H9 (cell line): ENCODE data around the gene PLB1. TPM values are rescaled to one million over a fixed set of nuclear protein-coding genes. Genes with fewer than 3 reads are reported as not detected.

Experiments used
- DNase-seq: peaks from one replicate; pipeline ENCODE4 v3.0.0-alpha.2; 2017
- H2AFZ ChIP-seq: one replicate; pipeline ENCODE4 v1.6.1; 2013; ENCODE audit warnings: mild to moderate bottlenecking, low read length, control low read depth, moderate library complexity
- H2AK5ac ChIP-seq: 2 replicates; pipeline ENCODE4 v1.6.1; 2013; ENCODE audit warnings: low read length, control low read depth, mixed read lengths; ENCODE audit not compliant: insufficient read length
- H2BK120ac ChIP-seq: one replicate; pipeline ENCODE4 v1.6.1; 2013; ENCODE audit warnings: low read depth, mild to moderate bottlenecking, low read length, control low read depth, inconsistent platforms; ENCODE audit not compliant: poor library complexity, severe bottlenecking
- H2BK12ac ChIP-seq: 2 replicates; pipeline ENCODE4 v1.6.1; 2013; ENCODE audit warnings: low read length, control low read depth, mixed read lengths, low read depth; ENCODE audit not compliant: insufficient read length
- H2BK15ac ChIP-seq: 2 replicates; pipeline ENCODE4 v1.6.1; 2013; ENCODE audit warnings: low read depth, low read length, control low read depth
- H2BK20ac ChIP-seq: one replicate; pipeline ENCODE4 v1.6.1; 2013; ENCODE audit warnings: low read depth, mild to moderate bottlenecking, low read length, control low read depth, inconsistent platforms; ENCODE audit not compliant: poor library complexity, severe bottlenecking
- H2BK5ac ChIP-seq: 2 replicates; pipeline ENCODE4 v1.6.1; 2013; ENCODE audit warnings: low read length, control low read depth, mixed read lengths; ENCODE audit not compliant: insufficient read length
- H3K14ac ChIP-seq: 2 replicates; pipeline ENCODE4 v1.6.1; 2013; ENCODE audit warnings: low read length, control low read depth; ENCODE audit not compliant: insufficient read depth
- H3K18ac ChIP-seq: 2 replicates; pipeline ENCODE4 v1.6.1; 2013; ENCODE audit warnings: low read depth, mild to moderate bottlenecking, mixed read lengths, low read length, control low read depth; ENCODE audit not compliant: insufficient read length
- H3K23ac ChIP-seq: 2 replicates; pipeline ENCODE4 v1.6.1; 2013; ENCODE audit warnings: low read length, control low read depth, mixed read lengths, low read depth; ENCODE audit not compliant: insufficient read length
- H3K23me2 ChIP-seq: 2 replicates; pipeline ENCODE4 v1.6.1; 2013; ENCODE audit warnings: low read depth, mild to moderate bottlenecking, mixed read lengths, low read length, control low read depth; ENCODE audit not compliant: insufficient read length, poor library complexity, severe bottlenecking
- H3K27ac ChIP-seq: 2 replicates; pipeline ENCODE4 v1.5.1; 2013; ENCODE audit warnings: low read length, control low read depth, mixed read lengths, low read depth; ENCODE audit not compliant: insufficient read length
- H3K27me3 ChIP-seq: 2 replicates; pipeline ENCODE4 v1.6.1; 2013; ENCODE audit warnings: low read length, control low read depth, inconsistent platforms; ENCODE audit not compliant: insufficient read depth
- H3K4ac ChIP-seq: 2 replicates; pipeline ENCODE4 v1.6.1; 2013; ENCODE audit warnings: low read depth, mild to moderate bottlenecking, control low read depth, inconsistent platforms, low read length, moderate library complexity
- H3K4me1 ChIP-seq: 2 replicates; pipeline ENCODE4 v1.6.1; 2013; ENCODE audit warnings: low read length, control low read depth, inconsistent platforms; ENCODE audit not compliant: insufficient read depth
- H3K4me2 ChIP-seq: 2 replicates; pipeline ENCODE4 v1.6.1; 2013; ENCODE audit warnings: low read length, control low read depth, mixed read lengths; ENCODE audit not compliant: insufficient read length, insufficient read depth
- H3K56ac ChIP-seq: 2 replicates; pipeline ENCODE4 v1.6.1; 2013; ENCODE audit warnings: low read depth, mild to moderate bottlenecking, mixed read lengths, low read length, control low read depth; ENCODE audit not compliant: insufficient read length
- H3K79me1 ChIP-seq: 2 replicates; pipeline ENCODE4 v1.6.1; 2013; ENCODE audit warnings: low read depth, mild to moderate bottlenecking, moderate library complexity, low read length, control low read depth, inconsistent platforms; ENCODE audit not compliant: insufficient read depth, poor library complexity, severe bottlenecking
- H3K79me2 ChIP-seq: 2 replicates; pipeline ENCODE4 v1.6.1; 2013; ENCODE audit warnings: low read length, control low read depth, inconsistent platforms; ENCODE audit not compliant: insufficient read depth
- H3K9ac ChIP-seq: 2 replicates; pipeline ENCODE4 v1.6.1; 2013; ENCODE audit warnings: low read length, control low read depth, mixed read lengths; ENCODE audit not compliant: insufficient read length; ENCODE audit errors: extremely low read depth
- H3K9me3 ChIP-seq: one replicate; pipeline ENCODE4 v1.6.1; 2013; ENCODE audit warnings: low read depth, low read length, inconsistent platforms; ENCODE audit not compliant: control insufficient read depth
- H3T11ph ChIP-seq: one replicate; pipeline ENCODE4 v1.6.1; 2013; ENCODE audit warnings: mild to moderate bottlenecking, low read length, control low read depth, inconsistent platforms
- H4K20me1 ChIP-seq: one replicate; pipeline ENCODE4 v1.6.1; 2013; ENCODE audit not compliant: control insufficient read depth, insufficient read length, insufficient read depth
- H4K5ac ChIP-seq: 2 replicates; pipeline ENCODE4 v1.6.1; 2013; ENCODE audit warnings: low read depth, mild to moderate bottlenecking, mixed read lengths, low read length, control low read depth; ENCODE audit not compliant: insufficient read length
- H4K8ac ChIP-seq: replicated peaks from 2 replicates; pipeline ENCODE4 v1.6.1; 2013; ENCODE audit warnings: low read length, control low read depth, mixed read lengths, low read depth; ENCODE audit not compliant: insufficient read length
- H4K91ac ChIP-seq: 2 replicates; pipeline ENCODE4 v1.6.1; 2013; ENCODE audit warnings: low read depth, mild to moderate bottlenecking, moderate library complexity, mixed read lengths, low read length, control low read depth; ENCODE audit not compliant: insufficient read length
- H3K27ac Mint-ChIP-seq, 3 experiments: 2 replicates in 2 of 3; 3 replicates in 1 of 3; pipeline ENCODE4 v1.8.0; 2020 to 2021; ENCODE audit warnings: mixed read lengths in 3 of 3, mild to moderate bottlenecking in 1 of 3, moderate library complexity in 1 of 3
- H3K27me3 Mint-ChIP-seq: 2 replicates; pipeline ENCODE4 v1.8.0; 2021; ENCODE audit warnings: low read depth, mild to moderate bottlenecking, moderate library complexity, mixed read lengths
- H3K36me3 Mint-ChIP-seq, 3 experiments: 2 replicates in 2 of 3; 3 replicates in 1 of 3; pipeline ENCODE4 v1.8.0; 2020 to 2021; ENCODE audit warnings: low read depth in 3 of 3, mixed read lengths in 3 of 3; ENCODE audit not compliant: insufficient read depth in 1 of 3
- H3K4me1 Mint-ChIP-seq, 2 experiments: 2 replicates each; pipeline ENCODE4 v1.8.0; 2020; ENCODE audit warnings: mixed read lengths in 2 of 2
- H3K4me3 Mint-ChIP-seq, 2 experiments: 2 replicates in 1 of 2; 3 replicates in 1 of 2; pipeline ENCODE4 v1.8.0; 2020 to 2021; ENCODE audit warnings: mild to moderate bottlenecking in 2 of 2, mixed read lengths in 2 of 2, moderate library complexity in 1 of 2
- H3K9me3 Mint-ChIP-seq, 2 experiments: 2 replicates in 1 of 2; 3 replicates in 1 of 2; pipeline ENCODE4 v1.8.0; 2020; ENCODE audit warnings: mild to moderate bottlenecking in 2 of 2, mixed read lengths in 2 of 2, moderate library complexity in 1 of 2
- WGBS: extraction: QIAGEN DNeasy Blood & Tissue Kit; methylation state at CpG from one replicate; pipeline ENCODE4 v1.1.7; 2013; ENCODE audit warnings: missing lambda C conversion rate, low lambda C conversion rate, mixed read lengths; ENCODE audit not compliant: insufficient read length; ENCODE audit errors: extremely low coverage; 5-methylcytosine and 5-hydroxymethylcytosine counted together
- total RNA-seq: library from RNA; stranded (reverse); gene quantifications from 2 replicates; pipeline ENCODE4 v1.2.1, GENCODE V29; 2021
- TF ChIP-seq, protein P1 (sequence below): fragments of 200-600 bp; sonication (generic); conservative IDR thresholded peaks from 3 replicates; pipeline ENCODE4 v1.8.0; 2021; ENCODE audit warnings: antibody characterized with exemption, mild to moderate bottlenecking

Gene PLB1
- total RNA-seq, 1 experiment from 2014 or later: not detected

DNA sequence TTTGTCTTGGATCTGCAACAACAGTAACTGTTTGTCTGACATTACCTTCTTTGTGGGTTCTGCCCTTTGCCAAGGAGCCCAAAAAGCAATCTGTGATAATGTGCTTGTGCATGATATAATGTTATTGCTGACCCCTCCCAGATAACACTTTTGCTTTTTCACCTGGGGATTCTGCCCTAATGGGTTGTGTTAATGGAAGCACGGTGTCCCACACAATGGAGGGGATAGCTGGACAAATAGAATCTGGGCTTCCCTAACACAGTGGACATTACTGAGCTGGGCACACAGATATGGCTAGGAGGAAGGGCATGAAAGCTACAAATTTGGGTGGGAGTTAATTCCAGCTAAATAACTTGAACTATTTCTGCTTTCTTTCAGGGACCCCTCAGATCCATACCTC lies 20.6 kb downstream of the PLB1 start:
- Mint-ChIP-seq H3K27me3 (peaks cover 54% of the 10 kb centered on the region), H3K36me3 (no peaks in the 10 kb centered on the region; a peak in 1 of 7 replicates), H3K9me3 (peaks cover 3 to 9% of the 10 kb centered on the region in 2 experiments; a peak in 3 of 5 replicates), H3K4me3 (no peak overlapping the region), H3K27ac (no peak overlapping the region), H3K4me1 (no peaks in the 10 kb centered on the region)
- H3K79me2 ChIP-seq: no peaks in the 10 kb centered on the region
- H3K18ac ChIP-seq: no peak overlapping the region
- H2BK15ac ChIP-seq: no peak overlapping the region
- TF ChIP-seq, protein P1, sequence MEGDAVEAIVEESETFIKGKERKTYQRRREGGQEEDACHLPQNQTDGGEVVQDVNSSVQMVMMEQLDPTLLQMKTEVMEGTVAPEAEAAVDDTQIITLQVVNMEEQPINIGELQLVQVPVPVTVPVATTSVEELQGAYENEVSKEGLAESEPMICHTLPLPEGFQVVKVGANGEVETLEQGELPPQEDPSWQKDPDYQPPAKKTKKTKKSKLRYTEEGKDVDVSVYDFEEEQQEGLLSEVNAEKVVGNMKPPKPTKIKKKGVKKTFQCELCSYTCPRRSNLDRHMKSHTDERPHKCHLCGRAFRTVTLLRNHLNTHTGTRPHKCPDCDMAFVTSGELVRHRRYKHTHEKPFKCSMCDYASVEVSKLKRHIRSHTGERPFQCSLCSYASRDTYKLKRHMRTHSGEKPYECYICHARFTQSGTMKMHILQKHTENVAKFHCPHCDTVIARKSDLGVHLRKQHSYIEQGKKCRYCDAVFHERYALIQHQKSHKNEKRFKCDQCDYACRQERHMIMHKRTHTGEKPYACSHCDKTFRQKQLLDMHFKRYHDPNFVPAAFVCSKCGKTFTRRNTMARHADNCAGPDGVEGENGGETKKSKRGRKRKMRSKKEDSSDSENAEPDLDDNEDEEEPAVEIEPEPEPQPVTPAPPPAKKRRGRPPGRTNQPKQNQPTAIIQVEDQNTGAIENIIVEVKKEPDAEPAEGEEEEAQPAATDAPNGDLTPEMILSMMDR: no peak
- H2BK20ac ChIP-seq: no peak overlapping the region
- DNase-seq: no peak
- no peak overlapping the region for H3T11ph ChIP-seq
- H3K4ac ChIP-seq: no peak overlapping the region
- H4K8ac ChIP-seq: no peak overlapping the region
- no CpG with 5 or more reads among the region's 1 CpG for WGBS
- H2BK12ac ChIP-seq: no peak overlapping the region
- no peak overlapping the region for H2BK5ac ChIP-seq
- no peak overlapping the region for H3K14ac ChIP-seq
- H3K79me1 ChIP-seq: no peaks in the 10 kb centered on the region
- no peak overlapping the region for H2BK120ac ChIP-seq
- H3K9me3 ChIP-seq: no peaks in the 10 kb centered on the region
- no peak overlapping the region for H2AK5ac ChIP-seq
- H4K5ac ChIP-seq: no peak overlapping the region
- H3K4me1 ChIP-seq: no peaks in the 10 kb centered on the region
- no peak overlapping the region for H3K23ac ChIP-seq
- no peak overlapping the region for H4K91ac ChIP-seq
- H3K56ac ChIP-seq: no peak overlapping the region
- no peaks in the 10 kb centered on the region for H4K20me1 ChIP-seq
- no peaks in the 10 kb centered on the region for H3K23me2 ChIP-seq
- H3K27ac ChIP-seq: no peak overlapping the region
- no peaks in the 10 kb centered on the region for H3K27me3 ChIP-seq
- no peak overlapping the region for H3K9ac ChIP-seq
- H3K4me2 ChIP-seq: no peak overlapping the region
- no peak overlapping the region for H2AFZ ChIP-seq
